Activated CD4-positive, alpha-beta T cell treated with anti-CD3 and anti-CD28 coated beads, Interleukin-2, amount 10 ng/mL, durations not matched to agents 7 days and 5 days (primary cell): ENCODE results near the gene IGF2R. TPM values are rescaled to one million over a fixed set of nuclear protein-coding genes. Genes with fewer than 3 reads are reported as not detected.

Experiments
- CTCF ChIA-PET: fragments of 350-600 bp; sonication (Branson Sonifier 250); formaldehyde crosslinking; loops from one replicate; lab custom pipeline; 2021; ENCODE audit warnings: antibody characterized with exemption; lab: Charles Lee
- POLR2A ChIA-PET: fragments of 350-600 bp; sonication (Branson Sonifier 250); formaldehyde crosslinking; loops from one replicate; lab custom pipeline; 2021; ENCODE audit warnings: antibody characterized with exemption; lab: Charles Lee
- DNase-seq: peaks from one replicate; pipeline ENCODE4 v3.0.0-alpha.2; 2020
- H3K27ac Mint-ChIP-seq: one replicate; pipeline ENCODE4 v1.8.0; 2021; ENCODE audit warnings: mild to moderate bottlenecking, moderate library complexity, mixed read lengths
- H3K27me3 Mint-ChIP-seq: one replicate; pipeline ENCODE4 v1.8.0; 2021; ENCODE audit warnings: mixed read lengths
- H3K36me3 Mint-ChIP-seq: one replicate; pipeline ENCODE4 v1.8.0; 2021; ENCODE audit warnings: low read depth, mixed read lengths
- H3K4me1 Mint-ChIP-seq: one replicate; pipeline ENCODE4 v1.8.0; 2021; ENCODE audit warnings: mixed read lengths
- H3K4me3 Mint-ChIP-seq: one replicate; pipeline ENCODE4 v1.8.0; 2021; ENCODE audit warnings: mild to moderate bottlenecking, moderate library complexity, mixed read lengths
- H3K9me3 Mint-ChIP-seq: one replicate; pipeline ENCODE4 v1.8.0; 2021; ENCODE audit warnings: mixed read lengths
- total RNA-seq, 2 experiments: library from RNA; stranded (reverse); gene quantifications; one replicate each; pipeline ENCODE4 v1.2.3, GENCODE V29; 2021

IGF2R gene
- total RNA-seq, 2 experiments from 2014 or later, result 62.8 to 65.0 TPM

DNA sequence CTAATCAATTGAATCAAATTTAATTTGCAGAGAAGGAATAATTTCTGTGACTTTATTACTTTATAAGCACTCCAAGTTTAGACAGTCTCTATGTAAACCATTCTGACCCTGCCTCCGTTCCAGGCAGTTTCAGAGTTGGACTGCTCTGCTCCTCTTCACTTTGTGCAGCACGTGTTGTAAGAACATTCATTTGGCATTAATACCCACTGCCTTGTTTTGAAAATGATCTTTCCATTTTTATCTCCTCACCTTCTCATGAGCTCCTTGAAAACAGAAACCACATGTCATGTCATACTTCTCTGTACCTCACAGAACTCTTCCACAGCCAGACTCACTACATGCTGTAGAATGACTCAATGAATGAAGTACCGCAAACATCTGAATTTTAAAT, 178.3 kb downstream of the IGF2R start:
- no peak for DNase-seq
- ChIA-PET CTCF (interaction anchor here (1.2 kb wide), 1 partner anchor 9 kb away, joined by 3 read pairs; no protein-coding TSS in a partner anchor), POLR2A (no interaction called here)
- no peaks in the 10 kb centered on the region for H3K36me3 Mint-ChIP-seq
- no peaks in the 10 kb centered on the region for H3K4me1 Mint-ChIP-seq
- H3K4me3 Mint-ChIP-seq, result no peak overlapping the region
- H3K27me3 Mint-ChIP-seq, result peaks cover 6% of the 10 kb centered on the region
- no peak overlapping the region for H3K27ac Mint-ChIP-seq
- no peaks in the 10 kb centered on the region for H3K9me3 Mint-ChIP-seq

GRCh38 chr6:160154471-160154870, 185.6 kb downstream of the IGF2R start:
- Mint-ChIP-seq H3K27ac (no peak overlapping the region), H3K9me3 (no peaks in the 10 kb centered on the region), H3K4me1 (no peaks in the 10 kb centered on the region), H3K4me3 (no peak overlapping the region), H3K27me3 (peaks cover 6% of the 10 kb centered on the region), H3K36me3 (no peaks in the 10 kb centered on the region)
- ChIA-PET CTCF (no interaction called here), POLR2A (no interaction called here)
- no peak for DNase-seq

GRCh38 chr6:160156842-160157241, 188.0 kb downstream of the IGF2R start:
- H3K4me3 Mint-ChIP-seq, result no peak overlapping the region
- H3K4me1 Mint-ChIP-seq, result no peaks in the 10 kb centered on the region
- no peak overlapping the region for H3K27ac Mint-ChIP-seq
- CTCF ChIA-PET, result no interaction called here
- no peak for DNase-seq
- no peaks in the 10 kb centered on the region for H3K27me3 Mint-ChIP-seq
- no peaks in the 10 kb centered on the region for H3K9me3 Mint-ChIP-seq
- POLR2A ChIA-PET, result no interaction called here
- no peaks in the 10 kb centered on the region for H3K36me3 Mint-ChIP-seq

DNA sequence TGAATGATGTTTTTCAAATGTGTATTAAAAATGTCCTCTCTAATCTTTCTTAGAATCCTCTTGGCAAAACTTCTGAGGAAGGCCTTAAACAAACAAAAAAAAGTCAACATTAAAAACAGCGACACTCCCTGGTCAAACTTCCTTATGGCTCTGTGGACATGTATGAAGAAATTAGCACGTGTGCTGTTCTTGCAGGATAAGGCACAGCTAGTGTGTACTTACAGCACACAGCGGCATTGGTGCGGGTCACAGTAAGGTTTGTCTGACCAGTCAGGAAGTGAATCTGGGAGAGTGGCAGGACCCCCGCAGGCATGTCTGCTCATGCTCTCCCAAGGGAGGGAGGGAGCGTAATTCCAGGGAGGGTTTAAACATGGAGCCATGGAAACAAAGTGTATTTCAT, 191.6 kb downstream of the IGF2R start:
- Mint-ChIP-seq H3K27me3 (peaks cover 2% of the 10 kb centered on the region), H3K36me3 (no peaks in the 10 kb centered on the region), H3K4me1 (no peaks in the 10 kb centered on the region), H3K27ac (no peak overlapping the region), H3K4me3 (no peak overlapping the region), H3K9me3 (no peaks in the 10 kb centered on the region)
- POLR2A ChIA-PET, result no interaction called here
- CTCF ChIA-PET, result no interaction called here
- DNase-seq, result no peak

Other genes starting within 250 kb of the IGF2R start
- 100 to 1,000 TPM; 120 to 131 TPM for gene WTAP, start 241.6 kb upstream of the IGF2R start, total RNA-seq
- gene ACAT2, start 207.0 kb upstream of the IGF2R start, total RNA-seq, result 10 to 100 TPM; 58.4 to 65.8 TPM
- gene TCP1, start 179.5 kb upstream of the IGF2R start, total RNA-seq, result 100 to 1,000 TPM; 192 to 209 TPM
- 10 to 100 TPM; 65.5 to 73.0 TPM for gene MRPL18, start 178.6 kb upstream of the IGF2R start, total RNA-seq
- gene PNLDC1, start 168.8 kb upstream of the IGF2R start, total RNA-seq, result under 1 TPM; 0.17 to 0.30 TPM
- gene MAS1, start 78.1 kb upstream of the IGF2R start, total RNA-seq, result not detected
- gene SLC22A1, start 152.7 kb downstream of the IGF2R start, total RNA-seq, result under 1 TPM; 0.25 to 0.67 TPM